Gastroesophageal sphincter (tissue), 3 donors: ENCODE results near the gene TMEM86A.

ENCODE experiments used
- POLR2AphosphoS5 ChIP-seq: sonication (generic); formaldehyde crosslinking; IDR thresholded peaks from one replicate; pipeline ENCODE4 v1.6.1; 2017; ENCODE audit warnings: antibody characterized with exemption
- TF ChIP-seq, protein P1 (sequence below), 4 experiments: fragments of 200-600 bp in 2 of 4; fragments of 450-650 bp in 2 of 4; sonication (generic) in 1 of 4; IDR thresholded peaks; one replicate each; pipeline ENCODE4 v1.5.1; 2017 to 2019; ENCODE audit warnings: antibody characterized with exemption in 4 of 4, mild to moderate bottlenecking in 2 of 4, moderate library complexity in 2 of 4

DNA sequence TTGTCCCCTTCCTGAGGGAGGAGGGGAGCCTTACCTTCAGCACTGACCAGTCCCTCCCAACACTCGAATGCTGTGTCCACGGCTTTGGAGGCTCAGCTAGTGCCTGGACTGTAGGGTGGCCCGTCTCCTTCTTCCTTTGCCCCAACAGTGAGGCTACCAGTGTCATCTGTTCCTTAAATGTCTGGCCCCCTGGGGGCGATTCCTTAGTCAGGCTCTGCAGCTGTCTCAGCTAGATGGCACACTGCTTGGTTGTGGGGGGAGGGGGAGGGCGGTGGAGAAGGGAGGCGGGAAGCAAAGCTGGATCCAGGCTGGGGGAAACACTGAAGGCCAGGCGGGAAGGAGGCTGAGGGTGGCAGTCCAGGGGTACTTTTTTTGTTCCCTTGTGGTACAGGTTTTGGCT is 27.5 kb downstream of the TMEM86A start, which contains the start of gene IGSF22:
- TF ChIP-seq POLR2AphosphoS5, result no peak
- TF ChIP-seq, protein P1, sequence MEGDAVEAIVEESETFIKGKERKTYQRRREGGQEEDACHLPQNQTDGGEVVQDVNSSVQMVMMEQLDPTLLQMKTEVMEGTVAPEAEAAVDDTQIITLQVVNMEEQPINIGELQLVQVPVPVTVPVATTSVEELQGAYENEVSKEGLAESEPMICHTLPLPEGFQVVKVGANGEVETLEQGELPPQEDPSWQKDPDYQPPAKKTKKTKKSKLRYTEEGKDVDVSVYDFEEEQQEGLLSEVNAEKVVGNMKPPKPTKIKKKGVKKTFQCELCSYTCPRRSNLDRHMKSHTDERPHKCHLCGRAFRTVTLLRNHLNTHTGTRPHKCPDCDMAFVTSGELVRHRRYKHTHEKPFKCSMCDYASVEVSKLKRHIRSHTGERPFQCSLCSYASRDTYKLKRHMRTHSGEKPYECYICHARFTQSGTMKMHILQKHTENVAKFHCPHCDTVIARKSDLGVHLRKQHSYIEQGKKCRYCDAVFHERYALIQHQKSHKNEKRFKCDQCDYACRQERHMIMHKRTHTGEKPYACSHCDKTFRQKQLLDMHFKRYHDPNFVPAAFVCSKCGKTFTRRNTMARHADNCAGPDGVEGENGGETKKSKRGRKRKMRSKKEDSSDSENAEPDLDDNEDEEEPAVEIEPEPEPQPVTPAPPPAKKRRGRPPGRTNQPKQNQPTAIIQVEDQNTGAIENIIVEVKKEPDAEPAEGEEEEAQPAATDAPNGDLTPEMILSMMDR (IDR thresholded peaks at IDR 0.05), result no peak
